LNCAP (cell line): ENCODE data around the gene MYO5C.

ENCODE experiments used
- TF ChIP-seq, protein P1 (sequence below): fragments of 450-650 bp; IDR thresholded peaks from 2 replicates; pipeline ENCODE4 v1.5.1; 2017; ENCODE audit warnings: mild to moderate bottlenecking

The MYO5C gene

GRCh38 chr15:52247461-52247860 lies 48.1 kb downstream of the MYO5C start:
- TF ChIP-seq, protein P1, sequence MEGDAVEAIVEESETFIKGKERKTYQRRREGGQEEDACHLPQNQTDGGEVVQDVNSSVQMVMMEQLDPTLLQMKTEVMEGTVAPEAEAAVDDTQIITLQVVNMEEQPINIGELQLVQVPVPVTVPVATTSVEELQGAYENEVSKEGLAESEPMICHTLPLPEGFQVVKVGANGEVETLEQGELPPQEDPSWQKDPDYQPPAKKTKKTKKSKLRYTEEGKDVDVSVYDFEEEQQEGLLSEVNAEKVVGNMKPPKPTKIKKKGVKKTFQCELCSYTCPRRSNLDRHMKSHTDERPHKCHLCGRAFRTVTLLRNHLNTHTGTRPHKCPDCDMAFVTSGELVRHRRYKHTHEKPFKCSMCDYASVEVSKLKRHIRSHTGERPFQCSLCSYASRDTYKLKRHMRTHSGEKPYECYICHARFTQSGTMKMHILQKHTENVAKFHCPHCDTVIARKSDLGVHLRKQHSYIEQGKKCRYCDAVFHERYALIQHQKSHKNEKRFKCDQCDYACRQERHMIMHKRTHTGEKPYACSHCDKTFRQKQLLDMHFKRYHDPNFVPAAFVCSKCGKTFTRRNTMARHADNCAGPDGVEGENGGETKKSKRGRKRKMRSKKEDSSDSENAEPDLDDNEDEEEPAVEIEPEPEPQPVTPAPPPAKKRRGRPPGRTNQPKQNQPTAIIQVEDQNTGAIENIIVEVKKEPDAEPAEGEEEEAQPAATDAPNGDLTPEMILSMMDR: no peak

DNA sequence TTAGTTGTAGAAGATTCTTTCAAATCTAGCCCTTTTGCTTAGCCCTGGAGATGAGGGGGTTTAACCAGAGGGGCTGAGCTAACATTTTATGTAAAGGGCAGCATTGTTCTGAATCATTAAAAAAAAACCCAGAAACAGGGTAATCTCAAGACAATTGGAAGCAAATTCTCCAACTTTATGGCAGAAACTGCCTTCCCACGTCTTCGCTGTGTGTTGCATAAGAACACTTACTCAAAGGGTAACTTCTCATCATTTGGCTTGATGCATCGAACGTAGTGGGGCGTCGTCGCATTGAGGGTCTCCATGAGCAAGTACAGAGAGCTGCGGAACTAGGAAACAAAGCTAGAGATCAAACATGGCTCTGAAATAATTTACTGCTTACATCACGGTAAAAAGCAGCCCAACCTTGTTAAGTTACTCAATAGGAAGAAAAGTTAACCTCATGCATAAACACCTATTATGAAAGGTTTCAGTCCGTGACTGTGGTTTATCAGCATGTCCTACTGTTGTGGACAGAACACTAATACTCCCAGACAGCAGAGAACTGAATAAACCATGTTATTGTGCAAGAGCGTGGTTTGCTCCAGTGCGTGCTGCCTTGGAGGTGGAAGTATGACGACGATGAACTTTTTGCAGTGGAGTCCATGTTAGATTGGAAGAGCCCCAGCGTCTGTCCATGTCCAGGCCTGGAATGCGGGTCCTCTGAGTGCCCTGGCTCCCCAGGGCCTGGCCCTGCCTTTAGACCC lies 48.7 kb downstream of the MYO5C start:
- TF ChIP-seq, protein P1: no peak

GRCh38 chr15:52243697-52244555 lies 51.7 kb downstream of the MYO5C start:
- TF ChIP-seq, protein P1: no peak

DNA sequence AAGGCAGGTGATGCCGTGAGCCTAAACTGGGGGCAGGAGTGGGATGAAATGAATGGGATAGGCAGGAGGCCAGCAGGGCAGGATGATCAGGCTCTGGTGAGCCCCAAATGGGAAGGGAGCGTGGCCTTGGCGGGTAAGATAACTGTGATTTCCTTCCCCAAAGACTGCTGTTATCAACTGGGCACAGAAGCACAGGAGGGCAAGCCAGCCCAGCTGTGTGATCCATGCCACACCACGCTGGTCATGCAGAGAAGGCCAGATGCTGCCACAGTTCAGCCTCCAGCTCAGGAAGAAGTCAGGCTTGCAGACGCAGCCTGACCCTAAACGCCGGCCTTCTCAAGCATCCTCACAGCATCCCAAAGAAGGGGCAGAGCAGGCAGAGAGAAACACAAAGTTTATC lies 52.3 kb downstream of the MYO5C start:
- TF ChIP-seq, protein P1: no peak

DNA sequence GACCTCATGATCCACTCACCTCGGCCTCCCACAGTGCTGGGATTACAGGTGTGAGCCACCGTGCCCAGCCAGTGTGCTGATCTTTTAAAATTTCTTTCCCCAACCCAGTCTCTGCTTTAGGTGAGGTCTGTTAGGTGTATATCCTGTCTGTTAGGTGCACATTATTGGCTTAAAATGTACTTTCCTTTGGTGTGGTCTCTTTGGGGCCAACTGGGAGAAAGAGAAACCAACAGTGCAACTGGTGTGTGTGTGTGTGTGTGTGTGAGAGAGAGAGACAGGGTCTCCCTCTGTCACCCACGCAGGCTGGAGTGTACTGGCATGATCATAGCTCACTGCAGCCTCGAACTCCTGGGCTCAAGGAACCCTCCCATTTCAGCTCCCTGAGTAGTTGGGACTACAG lies 54.1 kb downstream of the MYO5C start:
- TF ChIP-seq, protein P1: no peak

DNA sequence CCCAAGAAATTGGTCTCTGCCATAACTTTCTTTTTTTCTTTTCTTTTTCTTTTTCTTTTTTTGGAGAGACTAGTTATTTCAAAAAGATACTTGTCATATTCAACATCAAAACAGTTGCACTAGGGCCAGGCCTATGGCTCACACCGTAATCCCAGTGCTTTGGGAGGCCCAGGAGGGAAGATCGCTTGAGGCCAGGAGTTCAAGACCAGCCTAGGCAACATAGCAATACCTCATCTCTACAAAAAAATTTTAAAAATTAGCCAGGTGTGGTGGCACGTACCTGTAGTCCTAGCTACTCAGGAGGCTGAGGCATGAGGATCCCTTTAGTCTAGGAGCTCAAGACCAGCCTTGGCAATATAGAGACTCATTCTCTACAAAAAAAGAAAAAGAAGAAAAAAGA lies 55.4 kb downstream of the MYO5C start:
- TF ChIP-seq, protein P1: no peak

GRCh38 chr15:52238149-52238548 lies 57.5 kb downstream of the MYO5C start:
- TF ChIP-seq, protein P1: no peak
